Uterus (tissue), 4 donors: Measurements from ENCODE around the gene PTPRJ. TPM values are rescaled to one million over a fixed set of nuclear protein-coding genes. Genes with fewer than 3 reads are reported as not detected.
"Not testable (repeated sequence)": the region's sequence is repeated elsewhere in the genome, so short reads cannot be mapped to it uniquely, and the experiment has no call there.

Experiments used
- DNase-seq, 2 donors: peaks; one replicate each; pipeline ENCODE4 v3.0.0-alpha.2; 2019 to 2020
- H3K27ac ChIP-seq, 2 donors: fragments of 200-600 bp; sonication (generic); 1 replicate in 1 of 2; 2 replicates in 1 of 2; pipeline ENCODE4 v1.5.1; 2016 to 2018
- H3K27me3 ChIP-seq, 2 donors: fragments of 200-600 bp; sonication (generic); one replicate each; pipeline ENCODE4 v1.5.1; 2018 to 2019; ENCODE audit warnings: control low read depth in 1 of 2
- H3K36me3 ChIP-seq, 2 donors: fragments of 200-600 bp; sonication (generic); one replicate each; pipeline ENCODE4 v1.5.1; 2019; ENCODE audit warnings: control low read depth in 1 of 2
- H3K4me1 ChIP-seq, 2 donors: fragments of 200-600 bp; sonication (generic); one replicate each; pipeline ENCODE4 v1.5.1; 2018 to 2019; ENCODE audit warnings: control low read depth in 1 of 2
- H3K4me3 ChIP-seq, 2 donors: fragments of 200-600 bp; sonication (generic); 1 replicate in 1 of 2; 2 replicates in 1 of 2; pipeline ENCODE4 v1.5.1; 2018 to 2019; ENCODE audit warnings: mild to moderate bottlenecking in 1 of 2
- H3K9me3 ChIP-seq, 2 donors: fragments of 200-600 bp; sonication (generic); one replicate each; pipeline ENCODE4 v1.5.1; 2019; ENCODE audit warnings: control low read depth in 1 of 2
- CTCF ChIP-seq, 4 experiments: fragments of 200-600 bp in 2 of 4; fragments of 450-650 bp in 2 of 4; sonication (generic) in 2 of 4; IDR thresholded peaks; one replicate each; pipeline ENCODE4 v1.5.1; 2016 to 2019; ENCODE audit warnings: antibody characterized with exemption in 4 of 4, mild to moderate bottlenecking in 2 of 4, moderate library complexity in 1 of 4
- POLR2A ChIP-seq, 2 donors: fragments of 450-650 bp; IDR thresholded peaks; one replicate each; pipeline ENCODE4 v1.6.1; 2016; ENCODE audit warnings: antibody characterized with exemption in 2 of 2, mild to moderate bottlenecking in 1 of 2, moderate library complexity in 1 of 2
- intact Hi-C: fragments of 100-400 bp; cut with DNase I; formaldehyde crosslinking; loops from one replicate; pipeline ENCODE4 v1.15.1; 2023; ENCODE audit warnings: low total_unique reads
- total RNA-seq, 4 donors: library from RNA; depleted of rRNA in 3 of 4; stranded (reverse); fragments of >200 nt in 3 of 4; gene quantifications; one replicate each; pipeline versions ENCODE4 v1.1.0 to v1.2.4, GENCODE V29; 2014 to 2023
- donor health status: DM: yes; HTN: yes; CAD: no.

The PTPRJ gene
- total RNA-seq, 4 donors from 2014 or later = 2.1 to 22.1 (median 7.1) TPM

DNA sequence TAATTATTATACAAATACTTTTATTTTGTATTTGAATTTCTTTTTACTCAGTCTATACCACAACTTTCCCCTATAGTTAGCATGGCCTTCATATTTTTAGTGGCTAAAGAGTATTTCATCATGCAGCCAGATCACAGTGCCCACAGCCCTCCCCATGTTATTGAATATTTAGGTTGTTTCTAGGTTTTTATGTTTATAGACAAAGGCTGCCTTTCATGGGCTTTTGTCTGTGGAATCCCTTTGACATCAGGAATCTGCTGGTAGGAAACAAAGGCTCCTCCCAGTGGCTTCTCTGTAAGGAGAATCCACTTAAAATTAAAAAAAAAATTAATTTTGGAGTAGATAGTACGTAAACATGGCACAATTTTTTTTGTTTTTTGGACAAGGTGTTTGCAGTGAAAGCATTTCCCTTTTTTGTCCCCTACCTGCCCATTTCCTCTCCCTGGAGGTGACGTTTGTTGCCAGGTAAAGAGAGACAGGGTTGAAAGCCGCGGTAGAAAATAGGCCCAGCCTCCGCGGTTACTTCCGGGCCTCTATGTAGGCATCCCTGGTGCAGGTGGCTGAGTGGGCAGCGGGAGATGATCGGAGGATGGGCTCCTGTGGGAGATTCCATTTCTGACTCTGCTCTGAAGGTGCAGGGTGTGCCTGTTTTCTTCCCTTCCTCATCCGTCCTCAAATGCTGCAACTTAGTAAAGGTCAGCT is 154.0 kb downstream of the PTPRJ start:
- DNase-seq = no peak
- intact Hi-C loops = no loop called here
- Histone ChIP-seq H3K27ac (no peak overlapping the region), H3K36me3 (no peaks in the 10 kb centered on the region), H3K4me1 (no peaks in the 10 kb centered on the region), H3K9me3 (no peaks in the 10 kb centered on the region), H3K4me3 (no peak overlapping the region), H3K27me3 (no peaks in the 10 kb centered on the region)
- no peak for TF ChIP-seq POLR2A (IDR thresholded peaks at IDR 0.05)
- TF ChIP-seq CTCF (IDR thresholded peaks at IDR 0.05) = no peak

GRCh38 chr11:48138222-48138621 is 157.9 kb downstream of the PTPRJ start:
- intact Hi-C loops = no loop called here
- no peaks in the 10 kb centered on the region for H3K4me1 ChIP-seq
- no peaks in the 10 kb centered on the region for H3K27me3 ChIP-seq
- no peak overlapping the region for H3K4me3 ChIP-seq
- no peak overlapping the region for H3K27ac ChIP-seq
- TF ChIP-seq CTCF (IDR thresholded peaks at IDR 0.05) (no peak), POLR2A (IDR thresholded peaks at IDR 0.05) (no peak)
- H3K9me3 ChIP-seq = no peaks in the 10 kb centered on the region
- H3K36me3 ChIP-seq = no peaks in the 10 kb centered on the region
- DNase-seq = no peak

DNA sequence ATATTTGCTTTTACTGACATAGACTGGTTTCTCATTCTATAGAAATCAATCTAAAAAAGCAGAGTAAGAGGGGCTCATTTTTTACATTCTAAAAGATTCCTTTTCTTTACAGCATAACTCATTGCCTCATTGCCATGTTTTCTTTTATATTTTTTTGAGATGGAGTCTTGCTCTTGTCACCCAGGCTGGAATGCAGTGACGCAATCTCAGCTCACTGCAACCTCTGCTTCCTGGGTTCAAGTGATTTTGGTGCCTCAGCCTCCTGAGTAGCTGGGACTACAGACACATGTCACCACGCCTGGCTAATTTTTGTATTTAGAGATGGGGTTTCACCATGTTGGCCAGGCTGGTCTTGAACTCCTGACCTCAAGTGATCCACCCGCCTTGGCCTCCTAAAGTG is 159.5 kb downstream of the PTPRJ start:
- H3K27ac ChIP-seq, H3K9me3 ChIP-seq, H3K4me3 ChIP-seq, DNase-seq, H3K36me3 ChIP-seq, intact Hi-C loops, H3K4me1 ChIP-seq, H3K27me3 ChIP-seq: not testable (repeated sequence)

- no peaks in the 10 kb centered on the region for H3K36me3 ChIP-seq
Measured at GRCh38 chr11:48141475-48142122, 161.2 kb downstream of the PTPRJ start.

GRCh38 chr11:48142889-48143288 is 162.5 kb downstream of the PTPRJ start:
- intact Hi-C loops = no loop called here
- H3K9me3 ChIP-seq = no peaks in the 10 kb centered on the region
- no peak for TF ChIP-seq CTCF (IDR thresholded peaks at IDR 0.05)
- TF ChIP-seq POLR2A (IDR thresholded peaks at IDR 0.05) = no peak
- H3K27ac ChIP-seq = no peak overlapping the region
- DNase-seq = no peak
- no peaks in the 10 kb centered on the region for H3K36me3 ChIP-seq
- no peak overlapping the region for H3K4me3 ChIP-seq
- H3K27me3 ChIP-seq = no peaks in the 10 kb centered on the region
- H3K4me1 ChIP-seq = no peaks in the 10 kb centered on the region

More at GRCh38 chr11:48141475-48142122, 161.2 kb downstream of the PTPRJ start:
- H3K9me3 ChIP-seq = no peaks in the 10 kb centered on the region
- H3K4me1 ChIP-seq = no peaks in the 10 kb centered on the region
- intact Hi-C loops = no loop called here
- no peak overlapping the region for H3K27ac ChIP-seq
- DNase-seq = no peak
- H3K4me3 ChIP-seq = no peak overlapping the region
- no peak for TF ChIP-seq CTCF (IDR thresholded peaks at IDR 0.05)
- no peak for TF ChIP-seq POLR2A (IDR thresholded peaks at IDR 0.05)
- no peaks in the 10 kb centered on the region for H3K27me3 ChIP-seq
